Body of pancreas (tissue), 4 donors: Measurements from ENCODE around the gene CMKLR1. TPM values are rescaled to one million over a fixed set of nuclear protein-coding genes. Genes with fewer than 3 reads are reported as not detected.
A peak's percentile ranks its signal among the peaks of the same experiment; 100 is the strongest.

ENCODE experiments used
- ATAC-seq: fragments of 150-250 bp; one replicate; pipeline ENCODE4 v1.9.1; 2016
- DNase-seq, 4 donors: peaks; one replicate each; pipeline ENCODE4 v3.0.0-alpha.2; 2019
- H3K27ac ChIP-seq, 4 donors: fragments of 200-600 bp; sonication (generic); 1 replicate in 3 of 4; 2 replicates in 1 of 4; pipeline versions ENCODE4 v1.5.1 to v1.6.1; 2016 to 2019; ENCODE audit warnings: mild to moderate bottlenecking in 1 of 4, mixed read lengths in 1 of 4, moderate library complexity in 1 of 4
- H3K27me3 ChIP-seq, 2 donors: fragments of 200-600 bp; sonication (generic); one replicate each; pipeline ENCODE4 v1.6.0; 2016; ENCODE audit warnings: mild to moderate bottlenecking in 1 of 2
- H3K36me3 ChIP-seq, 2 donors: fragments of 200-600 bp; sonication (generic); replicated peaks in 1 of 2; 2 replicates each; pipeline ENCODE4 v1.5.1; 2016; ENCODE audit warnings: low read depth in 2 of 2; ENCODE audit not compliant: insufficient read depth in 1 of 2
- H3K4me1 ChIP-seq: fragments of 200-600 bp; sonication (generic); one replicate; pipeline ENCODE4 v1.6.0; 2016
- H3K4me3 ChIP-seq, 2 donors: fragments of 200-600 bp; sonication (generic); 1 replicate in 1 of 2; 2 replicates in 1 of 2; pipeline ENCODE4 v1.5.1; 2016 to 2019
- H3K9me3 ChIP-seq, 3 donors: fragments of 200-600 bp; sonication (generic); 1 replicate in 2 of 3; 2 replicates in 1 of 3; pipeline ENCODE4 v1.5.1; 2016
- POLR2A ChIP-seq, 3 donors: fragments of 450-650 bp; IDR thresholded peaks; one replicate each; pipeline ENCODE4 v1.6.1; 2016; ENCODE audit warnings: antibody characterized with exemption in 3 of 3, mild to moderate bottlenecking in 2 of 3
- WGBS, 2 donors: methylation state at CpG; one replicate each; pipeline ENCODE4 v1.1.5; 2017; 5-methylcytosine and 5-hydroxymethylcytosine counted together
- intact Hi-C: fragments of 100-400 bp; cut with DNase I; formaldehyde crosslinking; loops from one replicate; pipeline ENCODE4 v1.15.1; 2023
- total RNA-seq, 2 donors: library from RNA; depleted of rRNA; stranded (reverse); fragments of >200 nt; gene quantifications; one replicate each; pipeline ENCODE4 v1.1.0, GENCODE V29; 2016
- TF ChIP-seq, protein P1 (sequence below), 7 experiments: fragments of 450-650 bp in 4 of 7; fragments of 200-600 bp in 3 of 7; sonication (generic) in 3 of 7; IDR thresholded peaks; one replicate each; pipeline ENCODE4 v1.5.1; 2016 to 2019; ENCODE audit warnings: antibody characterized with exemption in 7 of 7

The CMKLR1 gene
- total RNA-seq, 2 donors from 2014 or later, result 5.3 to 5.7 TPM

- DNase-seq (no peak), ATAC-seq (no peak)
- peaks cover 0 to 10% (median 0%) of the 10 kb centered on the region in 3 donors for H3K9me3 ChIP-seq
- H3K27me3 ChIP-seq, result no peaks in the 10 kb centered on the region
- TF ChIP-seq, protein P1, sequence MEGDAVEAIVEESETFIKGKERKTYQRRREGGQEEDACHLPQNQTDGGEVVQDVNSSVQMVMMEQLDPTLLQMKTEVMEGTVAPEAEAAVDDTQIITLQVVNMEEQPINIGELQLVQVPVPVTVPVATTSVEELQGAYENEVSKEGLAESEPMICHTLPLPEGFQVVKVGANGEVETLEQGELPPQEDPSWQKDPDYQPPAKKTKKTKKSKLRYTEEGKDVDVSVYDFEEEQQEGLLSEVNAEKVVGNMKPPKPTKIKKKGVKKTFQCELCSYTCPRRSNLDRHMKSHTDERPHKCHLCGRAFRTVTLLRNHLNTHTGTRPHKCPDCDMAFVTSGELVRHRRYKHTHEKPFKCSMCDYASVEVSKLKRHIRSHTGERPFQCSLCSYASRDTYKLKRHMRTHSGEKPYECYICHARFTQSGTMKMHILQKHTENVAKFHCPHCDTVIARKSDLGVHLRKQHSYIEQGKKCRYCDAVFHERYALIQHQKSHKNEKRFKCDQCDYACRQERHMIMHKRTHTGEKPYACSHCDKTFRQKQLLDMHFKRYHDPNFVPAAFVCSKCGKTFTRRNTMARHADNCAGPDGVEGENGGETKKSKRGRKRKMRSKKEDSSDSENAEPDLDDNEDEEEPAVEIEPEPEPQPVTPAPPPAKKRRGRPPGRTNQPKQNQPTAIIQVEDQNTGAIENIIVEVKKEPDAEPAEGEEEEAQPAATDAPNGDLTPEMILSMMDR (IDR thresholded peaks at IDR 0.05), result no peak
- TF ChIP-seq POLR2A (IDR thresholded peaks at IDR 0.05), result no peak
- H3K27ac ChIP-seq, result no peak overlapping the region
- H3K36me3 ChIP-seq, result no peaks in the 10 kb centered on the region
- intact Hi-C loops, result no loop called here
- WGBS, 2 donors, result 73 to 81% methylated on average over 5 of the region's 5 CpGs
- no peaks in the 10 kb centered on the region for H3K4me1 ChIP-seq
- no peak overlapping the region for H3K4me3 ChIP-seq
Measured at GRCh38 chr12:108370415-108370814, 31.3 kb upstream of the CMKLR1 start.

GRCh38 chr12:108369736-108370396 is 30.8 kb upstream of the CMKLR1 start:
- Histone ChIP-seq H3K36me3 (no peaks in the 10 kb centered on the region), H3K27me3 (no peaks in the 10 kb centered on the region), H3K27ac (no peak overlapping the region), H3K4me3 (no peak overlapping the region), H3K4me1 (no peaks in the 10 kb centered on the region), H3K9me3 (peaks cover 0 to 10% (median 0%) of the 10 kb centered on the region in 3 donors)
- TF ChIP-seq, protein P1 (IDR thresholded peaks at IDR 0.05), result no peak
- TF ChIP-seq POLR2A (IDR thresholded peaks at IDR 0.05), result no peak
- DNase-seq (no peak), ATAC-seq (no peak)
- WGBS, 2 donors, result 55 to 56% methylated on average over 5 of the region's 5 CpGs
- intact Hi-C loops, result no loop called here

- WGBS, 2 donors, result 91 to 97% methylated on average over 2 of the region's 2 CpGs
- TF ChIP-seq POLR2A (IDR thresholded peaks at IDR 0.05), result no peak
- intact Hi-C loops, result no loop called here
- DNase-seq (no peak), ATAC-seq (no peak)
- Histone ChIP-seq H3K27me3 (no peaks in the 10 kb centered on the region), H3K9me3 (no peaks in the 10 kb centered on the region), H3K4me3 (no peak overlapping the region), H3K27ac (no peak overlapping the region), H3K36me3 (no peaks in the 10 kb centered on the region), H3K4me1 (no peaks in the 10 kb centered on the region)
Measured at GRCh38 chr12:108368089-108368488, 29.0 kb upstream of the CMKLR1 start.

- peak in 2 of 4 donors; percentile 31 to 62 for DNase-seq
Measured at GRCh38 chr12:108367436-108367835, 28.3 kb upstream of the CMKLR1 start.

GRCh38 chr12:108365324-108365723 is 26.2 kb upstream of the CMKLR1 start:
- ATAC-seq, result no peak
- TF ChIP-seq, protein P1 (IDR thresholded peaks at IDR 0.05), result no peak
- TF ChIP-seq POLR2A (IDR thresholded peaks at IDR 0.05), result no peak
- H3K36me3 ChIP-seq, result no peaks in the 10 kb centered on the region
- H3K4me3 ChIP-seq, result no peak overlapping the region
- DNase-seq, result no peak
- no peaks in the 10 kb centered on the region for H3K4me1 ChIP-seq
- H3K27me3 ChIP-seq, result no peaks in the 10 kb centered on the region
- H3K27ac ChIP-seq, result no peak overlapping the region
- intact Hi-C loops, result no loop called here
- H3K9me3 ChIP-seq, result no peaks in the 10 kb centered on the region

More at GRCh38 chr12:108367436-108367835, 28.3 kb upstream of the CMKLR1 start:
- no peaks in the 10 kb centered on the region for H3K4me1 ChIP-seq
- ATAC-seq, result no peak
- no peaks in the 10 kb centered on the region for H3K9me3 ChIP-seq
- no peak for TF ChIP-seq POLR2A (IDR thresholded peaks at IDR 0.05)
- TF ChIP-seq, protein P1 (IDR thresholded peaks at IDR 0.05), result no peak
- H3K27ac ChIP-seq, result no peak overlapping the region
- H3K27me3 ChIP-seq, result no peaks in the 10 kb centered on the region
- WGBS, 2 donors, result 53 to 70% methylated on average over 4 to 7 of the region's 7 CpGs
- no peak overlapping the region for H3K4me3 ChIP-seq
- no peaks in the 10 kb centered on the region for H3K36me3 ChIP-seq
- intact Hi-C loops, result no loop called here
